Endothelial cell (in vitro differentiated cells): ENCODE data around the gene XXYLT1. TPM values are rescaled to one million over a fixed set of nuclear protein-coding genes. Genes with fewer than 3 reads are reported as not detected.

Experiments
- DNase-seq: peaks from one replicate; pipeline ENCODE4 v3.0.0; 2021; ENCODE audit warnings: low spot score
- H3K27ac Mint-ChIP-seq: one replicate; pipeline ENCODE4 v1.8.0; 2021; ENCODE audit warnings: mixed read lengths, inconsistent platforms; ENCODE audit not compliant: unreplicated experiment
- H3K27me3 Mint-ChIP-seq: one replicate; pipeline ENCODE4 v1.8.0; 2021; ENCODE audit warnings: mild to moderate bottlenecking, moderate library complexity, mixed read lengths, inconsistent platforms; ENCODE audit not compliant: unreplicated experiment
- H3K36me3 Mint-ChIP-seq: one replicate; pipeline ENCODE4 v1.8.0; 2021; ENCODE audit warnings: mild to moderate bottlenecking, low read depth, mixed read lengths, inconsistent platforms; ENCODE audit not compliant: unreplicated experiment
- H3K4me1 Mint-ChIP-seq: one replicate; pipeline ENCODE4 v1.8.0; 2021; ENCODE audit warnings: mild to moderate bottlenecking, mixed read lengths, inconsistent platforms; ENCODE audit not compliant: unreplicated experiment
- H3K4me3 Mint-ChIP-seq: one replicate; pipeline ENCODE4 v1.8.0; 2021; ENCODE audit warnings: mild to moderate bottlenecking, mixed read lengths, inconsistent platforms; ENCODE audit not compliant: unreplicated experiment
- H3K9me3 Mint-ChIP-seq: one replicate; pipeline ENCODE4 v1.8.0; 2021; ENCODE audit warnings: mixed read lengths, inconsistent platforms; ENCODE audit not compliant: unreplicated experiment
- total RNA-seq: library from RNA; stranded (reverse); fragmentation: NEBNext Ultra II Directional; extraction: Animal tissue kit (Norgen Biotek cat#: 25700); gene quantifications from one replicate; pipeline ENCODE4 v1.2.1, GENCODE V29; 2021; ENCODE audit not compliant: unreplicated experiment
- TF ChIP-seq, protein P1 (sequence below): fragments of 200-600 bp; sonication (generic); IDR thresholded peaks from one replicate; pipeline ENCODE4 v1.5.0; 2021; ENCODE audit warnings: antibody characterized with exemption; ENCODE audit not compliant: unreplicated experiment

XXYLT1 gene
- total RNA-seq, 1 donor from 2014 or later = 25.0 TPM

DNA sequence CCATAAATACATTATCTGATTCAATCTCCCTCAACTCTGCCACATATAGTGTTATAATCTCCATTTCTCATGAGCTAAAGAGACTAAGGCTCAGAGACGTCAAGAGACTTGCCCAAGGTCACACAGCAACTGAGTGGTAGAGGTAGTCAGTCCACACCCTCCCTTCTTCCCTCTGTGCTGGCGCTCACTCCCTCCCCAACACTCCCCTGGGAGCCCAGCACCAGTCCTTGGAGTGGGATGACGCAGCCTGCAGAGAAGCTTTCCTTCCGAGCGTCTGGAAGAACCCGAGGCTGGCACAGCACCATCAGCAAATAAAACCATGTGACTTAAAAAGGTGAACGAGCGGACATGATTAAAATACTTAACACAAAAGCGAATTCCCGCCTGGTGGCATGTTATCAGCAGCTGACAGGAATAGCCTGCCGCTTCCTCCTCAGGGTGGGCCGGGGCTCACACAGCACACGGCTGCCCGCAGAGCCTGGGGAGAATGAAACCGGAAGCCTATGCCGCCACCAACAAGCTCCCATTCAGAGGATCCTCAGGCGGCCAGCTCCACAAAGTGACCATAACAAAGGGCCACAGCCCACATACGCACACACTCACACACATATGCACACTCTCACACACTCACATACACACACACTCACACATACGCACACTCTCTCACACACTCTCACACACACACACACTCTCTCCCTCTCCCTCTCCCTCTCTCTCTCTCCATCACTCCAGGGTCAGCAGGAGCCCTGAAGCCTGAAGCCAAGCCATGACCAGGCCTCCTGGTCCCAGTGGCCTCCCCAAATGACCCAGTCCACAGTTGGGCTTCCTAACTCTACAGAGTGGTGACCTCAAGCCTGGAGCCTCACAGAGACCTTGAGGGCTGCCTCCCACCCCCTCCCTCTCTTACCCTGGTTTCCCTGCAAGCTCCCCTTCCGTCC, 120.5 kb downstream of the XXYLT1 start:
- peak; percentile 73 for DNase-seq

DNA sequence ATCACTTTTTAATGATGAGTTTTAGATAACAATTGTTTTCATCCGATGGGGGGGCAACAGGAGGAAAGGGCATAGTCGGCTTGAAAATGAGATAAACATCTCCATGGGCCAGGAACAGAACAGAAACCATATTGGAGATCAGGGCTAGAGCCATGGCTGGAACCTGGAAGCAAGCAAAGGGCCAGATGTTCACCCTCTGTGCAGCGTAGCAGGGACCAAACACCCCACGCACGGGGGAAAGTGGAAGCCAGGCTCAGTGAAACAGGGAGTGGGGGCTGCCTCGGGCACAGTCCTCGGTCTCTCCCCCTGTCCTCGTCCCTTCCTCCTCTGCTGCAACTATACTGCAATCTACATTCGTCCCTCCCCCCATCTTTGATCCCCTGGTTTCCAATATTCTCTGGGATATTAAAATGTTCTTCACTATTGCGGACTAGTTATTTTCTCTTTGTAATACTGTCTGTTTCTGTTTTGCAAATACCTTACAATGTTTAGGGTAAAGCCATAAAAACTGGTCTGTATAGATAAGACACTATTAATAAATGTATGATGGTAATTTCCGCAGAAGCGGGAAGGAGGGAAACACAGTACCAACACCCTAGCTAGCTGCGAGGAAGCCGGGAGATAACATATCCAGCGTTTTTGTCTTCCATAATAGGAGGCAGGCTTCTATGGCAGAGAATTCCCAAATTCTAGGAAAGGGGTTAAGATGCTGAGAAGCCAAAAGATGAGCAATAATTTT, 121.5 kb downstream of the XXYLT1 start:
- Mint-ChIP-seq H3K4me3 (no peak overlapping the region), H3K27ac (peak overlapping the region; percentile 74), H3K27me3 (peaks cover 7% of the 10 kb centered on the region), H3K9me3 (no peaks in the 10 kb centered on the region), H3K4me1 (peaks cover 71% of the 10 kb centered on the region), H3K36me3 (peaks cover 5% of the 10 kb centered on the region)
- TF ChIP-seq, protein P1, sequence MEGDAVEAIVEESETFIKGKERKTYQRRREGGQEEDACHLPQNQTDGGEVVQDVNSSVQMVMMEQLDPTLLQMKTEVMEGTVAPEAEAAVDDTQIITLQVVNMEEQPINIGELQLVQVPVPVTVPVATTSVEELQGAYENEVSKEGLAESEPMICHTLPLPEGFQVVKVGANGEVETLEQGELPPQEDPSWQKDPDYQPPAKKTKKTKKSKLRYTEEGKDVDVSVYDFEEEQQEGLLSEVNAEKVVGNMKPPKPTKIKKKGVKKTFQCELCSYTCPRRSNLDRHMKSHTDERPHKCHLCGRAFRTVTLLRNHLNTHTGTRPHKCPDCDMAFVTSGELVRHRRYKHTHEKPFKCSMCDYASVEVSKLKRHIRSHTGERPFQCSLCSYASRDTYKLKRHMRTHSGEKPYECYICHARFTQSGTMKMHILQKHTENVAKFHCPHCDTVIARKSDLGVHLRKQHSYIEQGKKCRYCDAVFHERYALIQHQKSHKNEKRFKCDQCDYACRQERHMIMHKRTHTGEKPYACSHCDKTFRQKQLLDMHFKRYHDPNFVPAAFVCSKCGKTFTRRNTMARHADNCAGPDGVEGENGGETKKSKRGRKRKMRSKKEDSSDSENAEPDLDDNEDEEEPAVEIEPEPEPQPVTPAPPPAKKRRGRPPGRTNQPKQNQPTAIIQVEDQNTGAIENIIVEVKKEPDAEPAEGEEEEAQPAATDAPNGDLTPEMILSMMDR = no peak
- no peak for DNase-seq

More for the DNA sequence above, 120.5 kb downstream of the XXYLT1 start:
- H3K27me3 Mint-ChIP-seq = peaks cover 8% of the 10 kb centered on the region
- no peaks in the 10 kb centered on the region for H3K9me3 Mint-ChIP-seq
- H3K4me1 Mint-ChIP-seq = peaks cover 80% of the 10 kb centered on the region
- H3K4me3 Mint-ChIP-seq = peak overlapping the region; percentile 72
- peak overlapping the region; percentile 100 for H3K27ac Mint-ChIP-seq
- H3K36me3 Mint-ChIP-seq = peaks cover 5% of the 10 kb centered on the region
- TF ChIP-seq, protein P1 = no peak

DNA sequence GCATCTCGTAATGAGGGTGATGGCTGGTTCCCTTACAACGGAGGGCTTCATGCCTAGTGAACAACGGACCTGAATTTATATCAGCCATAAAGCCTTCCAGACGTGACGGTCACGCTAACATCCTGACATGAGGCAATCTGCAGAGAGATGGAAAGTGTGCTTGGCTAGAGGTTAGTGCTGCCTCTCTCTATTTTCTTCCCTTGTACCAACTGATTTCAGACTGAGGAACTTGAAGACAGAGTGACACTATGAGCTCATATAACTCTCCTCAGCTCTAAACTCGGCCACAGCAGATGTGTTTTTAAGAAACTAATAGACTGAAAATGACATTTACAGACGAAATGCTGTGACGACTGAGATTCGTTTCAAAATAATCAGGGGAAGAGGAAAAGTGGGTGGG, 122.4 kb downstream of the XXYLT1 start:
- Mint-ChIP-seq H3K4me3 (no peak overlapping the region), H3K9me3 (no peaks in the 10 kb centered on the region), H3K4me1 (peaks cover 62% of the 10 kb centered on the region), H3K27me3 (peaks cover 7% of the 10 kb centered on the region), H3K36me3 (no peaks in the 10 kb centered on the region), H3K27ac (peak overlapping the region; percentile 36)
- DNase-seq = no peak
- TF ChIP-seq, protein P1 = no peak

DNA sequence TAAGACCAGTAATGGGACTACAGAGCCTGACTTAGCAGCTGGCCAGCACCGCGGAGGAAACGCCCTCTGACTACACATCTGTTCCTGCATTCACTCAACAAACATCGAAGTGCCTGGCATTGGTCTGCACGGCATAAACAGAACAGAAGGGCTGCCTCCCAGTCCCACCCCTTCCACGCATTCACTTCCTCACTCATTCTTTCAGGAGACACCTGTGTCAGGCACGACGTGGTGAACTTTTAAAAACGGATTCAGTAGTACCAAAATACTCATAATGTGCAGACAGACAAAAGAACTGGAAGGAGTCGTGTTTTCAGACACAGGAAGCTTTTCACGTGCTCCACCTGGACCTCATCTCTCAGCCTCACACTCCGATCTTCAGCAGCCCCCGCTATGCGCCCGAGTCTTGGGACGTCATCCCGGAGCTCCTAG, 123.3 kb downstream of the XXYLT1 start:
- Mint-ChIP-seq H3K27me3 (peaks cover 7% of the 10 kb centered on the region), H3K4me1 (peaks cover 56% of the 10 kb centered on the region), H3K27ac (peak overlapping the region; percentile 45), H3K36me3 (peaks cover 3% of the 10 kb centered on the region), H3K4me3 (no peak overlapping the region), H3K9me3 (no peaks in the 10 kb centered on the region)
- no peak for DNase-seq
- TF ChIP-seq, protein P1 = no peak
